Measurements from ENCODE around the gene ALDH8A1. TPM values are rescaled to one million over a fixed set of nuclear protein-coding genes. Genes with fewer than 3 reads are reported as not detected.

The ALDH8A1 gene
- total and polyA plus RNA-seq, 10 of the 15 experiments (the other 5 are each of a cell fraction or from before 2014, with no cell fraction given), result 0.13 to 1.8 (median 0.62) TPM; not detected in 3

GRCh38 chr6:134992155-134992554, 42.3 kb upstream of the ALDH8A1 start:
- CTCF ChIA-PET, result interaction anchor here (1.1 to 2.5 kb wide), 6 partner anchors 10 to 63 kb away, joined by 3 to 7 read pairs (median 6); no protein-coding TSS in a partner anchor
- POLR2A ChIA-PET, result no interaction called here
- RAD21 ChIA-PET (ENCODE audit: unreplicated experiment), result interaction anchor here (1.1 to 1.9 kb wide), 3 partner anchors 11 to 52 kb away, joined by 3 to 5 read pairs (median 4); no protein-coding TSS in a partner anchor
- TF ChIP-seq FOXK2 (IDR thresholded peaks at IDR 0.05), result no peak
- TF ChIP-seq SMC3 (IDR thresholded peaks at IDR 0.05; ENCODE audit: borderline replicate concordance, low read length), result no peak
- no peak for TF ChIP-seq ETV6 (conservative IDR thresholded peaks at IDR 0.05 in 1 of 2, IDR thresholded peaks at IDR 0.05 in 1 of 2; ENCODE audit: borderline replicate concordance in 1 of 2, low read depth in 1 of 2)
- no peak for TF ChIP-seq FOS (IDR thresholded peaks at IDR 0.05; ENCODE audit: borderline replicate concordance, extremely low read depth, insufficient read length)
- no peak for TF ChIP-seq NFYA (IDR thresholded peaks at IDR 0.05; ENCODE audit: borderline replicate concordance, low read depth, low read length)
- TF ChIP-seq E2F8 (IDR thresholded peaks at IDR 0.05; ENCODE audit: low read depth, partially characterized antibody), result no peak
- TF ChIP-seq IKZF1 (conservative IDR thresholded peaks at IDR 0.05), result no peak
- TF ChIP-seq NFXL1 (IDR thresholded peaks at IDR 0.05; ENCODE audit: borderline replicate concordance), result no peak
- no peak for TF ChIP-seq RELB (IDR thresholded peaks at IDR 0.05; ENCODE audit: low read depth)
- TF ChIP-seq SUZ12 (IDR thresholded peaks at IDR 0.05; ENCODE audit: unreplicated experiment), result no peak
- no peak for TF ChIP-seq PAX8 (IDR thresholded peaks at IDR 0.05)
- TF ChIP-seq NFYB (IDR thresholded peaks at IDR 0.05; ENCODE audit: insufficient read depth, low read depth, low read length), result no peak
- TF ChIP-seq ZBTB11 (CRISPR knock-in tag; IDR thresholded peaks at IDR 0.05), result no peak
- no peak for TF ChIP-seq BMI1 (IDR thresholded peaks at IDR 0.05; ENCODE audit: borderline replicate concordance)
- no peak overlapping the region for H3K4me3 ChIP-seq
- no peaks in the 10 kb centered on the region for H3K4me1 ChIP-seq (ENCODE audit: control insufficient read depth, insufficient read depth, low read length)
- H2AFZ ChIP-seq (ENCODE audit: control insufficient read depth, low read depth, low read length), result no peak overlapping the region
- no peaks in the 10 kb centered on the region for H4K20me1 ChIP-seq (ENCODE audit: control insufficient read depth, insufficient read depth)
- no peak overlapping the region for H3K9ac ChIP-seq (ENCODE audit: control insufficient read depth, insufficient read depth, low read length)
- H3K27me3 ChIP-seq (replicated peaks in 1 of 2; ENCODE audit: control insufficient read depth in 2 of 2, insufficient read depth in 2 of 2, low read length in 1 of 2), result no peaks in the 10 kb centered on the region
- no peak for DNase-seq (ENCODE audit: low read depth, low spot score)
- peaks cover 0 to 15% of the 10 kb centered on the region in 2 experiments; a peak in 3 of 4 replicates for H3K36me3 ChIP-seq (ENCODE audit: control insufficient read depth in 2 of 2, insufficient read depth in 2 of 2, low read length in 1 of 2)
- no TSS peak for BruUV-seq (replicated peaks)
- intact Hi-C loops (cut with micrococcal nuclease; ENCODE audit: unreplicated experiment), result no loop called here
- no peak overlapping the region for H3K4me2 ChIP-seq (ENCODE audit: control insufficient read depth, insufficient read depth)
- no peak overlapping the region for H3K27ac ChIP-seq (ENCODE audit: control insufficient read depth, insufficient read depth)
- SMC1A ChIA-PET (ENCODE audit: uncharacterized antibody, unreplicated experiment), result interaction anchor here (2.0 to 3.7 kb wide), 2 partner anchors 12 to 48 kb away, joined by 5 to 22 read pairs; no protein-coding TSS in a partner anchor
- no peak for ATAC-seq
- H3K79me2 ChIP-seq (ENCODE audit: control insufficient read depth, insufficient read depth, low read length), result no peaks in the 10 kb centered on the region
- FAIRE-seq, result no peak
- H3K9me3 ChIP-seq (replicated peaks; ENCODE audit: control insufficient read depth, insufficient read depth, low read length), result no peaks in the 10 kb centered on the region
- WGBS (ENCODE audit: insufficient coverage, insufficient replicate concordance, low lambda C conversion rate, missing lambda C conversion rate), result 98% methylated on average over 6 of the region's 6 CpGs
- in situ Hi-C loops (cut with MboI), result loop anchor here (25.0 kb wide), 1 partner anchor 445 kb away; no protein-coding TSS in a partner anchor
